SU-DHL-6 (cell line): ENCODE measurements around the gene VEGFA.

Experiments
- H2AFZ ChIP-seq: fragments of 200-600 bp; sonication (generic); 2 replicates; pipeline ENCODE4 v1.6.1; 2014; ENCODE audit warnings: low read depth, mild to moderate bottlenecking, moderate library complexity, mixed read lengths, antibody characterized with exemption, low read length; ENCODE audit not compliant: severe bottlenecking
- H3F3A ChIP-seq: fragments of 200-600 bp; shearing (Covaris generic); 2 replicates; pipeline ENCODE4 v1.6.0; 2016; ENCODE audit warnings: antibody characterized with exemption, mild to moderate bottlenecking; ENCODE audit not compliant: insufficient read depth
- H3K27ac ChIP-seq: fragments of 200-600 bp; sonication (generic); 2 replicates; pipeline ENCODE4 v1.5.1; 2016; ENCODE audit warnings: low read depth, mild to moderate bottlenecking, low read length, moderate library complexity, mixed read lengths
- H3K27me3 ChIP-seq: fragments of 200-600 bp; sonication (generic), shearing (Covaris generic); 2 replicates; pipeline ENCODE4 v1.6.0; 2014; ENCODE audit warnings: mild to moderate bottlenecking, low read length
- H3K36me3 ChIP-seq: fragments of 200-600 bp; sonication (generic); 2 replicates; pipeline ENCODE4 v1.6.1; 2014; ENCODE audit warnings: mild to moderate bottlenecking, low read length, mixed read lengths
- H3K4me2 ChIP-seq: fragments of 300-600, 200-600 bp; shearing (Covaris generic), sonication (generic); 2 replicates; pipeline ENCODE4 v1.6.0; 2014; ENCODE audit warnings: low read length, low read depth, mild to moderate bottlenecking; ENCODE audit not compliant: poor library complexity, severe bottlenecking
- H3K4me3 ChIP-seq: fragments of 200-600 bp; sonication (generic); 2 replicates; pipeline ENCODE4 v1.5.1; 2014; ENCODE audit warnings: antibody characterized with exemption, low read length, mild to moderate bottlenecking, mixed read lengths; ENCODE audit not compliant: insufficient read depth, poor library complexity, severe bottlenecking
- H3K79me2 ChIP-seq: fragments of 200-600 bp; sonication (generic); 2 replicates; pipeline ENCODE4 v1.6.1; 2014; ENCODE audit warnings: mild to moderate bottlenecking, low read length, moderate library complexity; ENCODE audit not compliant: insufficient read depth
- H3K9ac ChIP-seq: fragments of 200-600 bp; sonication (generic); 2 replicates; pipeline ENCODE4 v1.7.0; 2014; ENCODE audit warnings: mild to moderate bottlenecking, low read length
- H3K9me2 ChIP-seq: fragments of 200-600 bp; sonication (generic); replicated peaks from 2 replicates; pipeline ENCODE4 v1.6.1; 2014; ENCODE audit warnings: low read length; ENCODE audit not compliant: insufficient read depth
- H3K9me3 ChIP-seq: fragments of 200-600 bp; sonication (generic); 2 replicates; pipeline ENCODE4 v1.6.1; 2014; ENCODE audit warnings: low read length, mixed read lengths; ENCODE audit not compliant: insufficient read depth
- H4K20me1 ChIP-seq: fragments of 200-600 bp; sonication (generic); 2 replicates; pipeline ENCODE4 v1.6.1; 2014; ENCODE audit warnings: low read depth, mild to moderate bottlenecking, antibody characterized with exemption, low read length, moderate library complexity, mixed read lengths
- EZH2phosphoT487 ChIP-seq: fragments of 200-600 bp; sonication (generic), shearing (Covaris generic); conservative IDR thresholded peaks from 2 replicates; pipeline ENCODE4 v1.6.1; 2018; ENCODE audit warnings: mild to moderate bottlenecking, antibody characterized with exemption, low read length, moderate library complexity, mixed read lengths
- TF ChIP-seq, protein P1 (sequence below): fragments of 200-600 bp; sonication (generic); IDR thresholded peaks from one replicate; pipeline ENCODE4 v1.5.1; 2017; ENCODE audit warnings: antibody characterized with exemption, mild to moderate bottlenecking, low read length, moderate library complexity; ENCODE audit not compliant: insufficient read depth, poor library complexity, severe bottlenecking

VEGFA gene

DNA sequence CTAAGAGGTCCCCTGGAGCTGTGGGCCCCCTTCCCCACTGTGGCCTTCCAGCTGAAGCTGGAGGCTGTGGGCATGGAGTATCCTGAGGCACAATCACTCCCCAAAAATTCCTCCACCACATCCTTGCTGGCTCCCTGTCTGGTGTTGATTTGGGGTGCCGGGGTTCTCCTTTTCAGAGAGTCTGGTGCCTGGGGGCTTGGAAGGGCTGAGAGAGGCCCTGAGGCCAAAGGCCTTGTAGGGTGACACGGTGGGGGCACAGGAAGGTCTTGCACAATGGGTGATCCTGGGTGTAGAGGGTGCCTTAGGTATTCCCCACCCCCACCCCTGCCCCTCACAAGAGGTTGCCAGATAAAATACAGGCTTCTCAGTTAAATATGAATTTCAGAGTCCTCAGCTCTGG lies 33.2 kb upstream of the VEGFA start:
- Histone ChIP-seq H3K4me2 (no peak overlapping the region), H3K27me3 (no peaks in the 10 kb centered on the region), H3K27ac (no peak overlapping the region), H2AFZ (no peak overlapping the region), H3K79me2 (no peaks in the 10 kb centered on the region), H4K20me1 (no peaks in the 10 kb centered on the region), H3K36me3 (0 out of 2 replicates have a peak, but pooled peaks cover under 1% of the 10 kb centered on the region), H3K9me2 (no peaks in the 10 kb centered on the region), H3K4me3 (no peak overlapping the region), H3K9me3 (no peaks in the 10 kb centered on the region), H3F3A (0 out of 2 replicates have a peak, but pooled peaks cover 4% of the 10 kb centered on the region), H3K9ac (no peak overlapping the region)
- TF ChIP-seq, protein P1, sequence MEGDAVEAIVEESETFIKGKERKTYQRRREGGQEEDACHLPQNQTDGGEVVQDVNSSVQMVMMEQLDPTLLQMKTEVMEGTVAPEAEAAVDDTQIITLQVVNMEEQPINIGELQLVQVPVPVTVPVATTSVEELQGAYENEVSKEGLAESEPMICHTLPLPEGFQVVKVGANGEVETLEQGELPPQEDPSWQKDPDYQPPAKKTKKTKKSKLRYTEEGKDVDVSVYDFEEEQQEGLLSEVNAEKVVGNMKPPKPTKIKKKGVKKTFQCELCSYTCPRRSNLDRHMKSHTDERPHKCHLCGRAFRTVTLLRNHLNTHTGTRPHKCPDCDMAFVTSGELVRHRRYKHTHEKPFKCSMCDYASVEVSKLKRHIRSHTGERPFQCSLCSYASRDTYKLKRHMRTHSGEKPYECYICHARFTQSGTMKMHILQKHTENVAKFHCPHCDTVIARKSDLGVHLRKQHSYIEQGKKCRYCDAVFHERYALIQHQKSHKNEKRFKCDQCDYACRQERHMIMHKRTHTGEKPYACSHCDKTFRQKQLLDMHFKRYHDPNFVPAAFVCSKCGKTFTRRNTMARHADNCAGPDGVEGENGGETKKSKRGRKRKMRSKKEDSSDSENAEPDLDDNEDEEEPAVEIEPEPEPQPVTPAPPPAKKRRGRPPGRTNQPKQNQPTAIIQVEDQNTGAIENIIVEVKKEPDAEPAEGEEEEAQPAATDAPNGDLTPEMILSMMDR: no peak
- TF ChIP-seq EZH2phosphoT487: no peak

DNA sequence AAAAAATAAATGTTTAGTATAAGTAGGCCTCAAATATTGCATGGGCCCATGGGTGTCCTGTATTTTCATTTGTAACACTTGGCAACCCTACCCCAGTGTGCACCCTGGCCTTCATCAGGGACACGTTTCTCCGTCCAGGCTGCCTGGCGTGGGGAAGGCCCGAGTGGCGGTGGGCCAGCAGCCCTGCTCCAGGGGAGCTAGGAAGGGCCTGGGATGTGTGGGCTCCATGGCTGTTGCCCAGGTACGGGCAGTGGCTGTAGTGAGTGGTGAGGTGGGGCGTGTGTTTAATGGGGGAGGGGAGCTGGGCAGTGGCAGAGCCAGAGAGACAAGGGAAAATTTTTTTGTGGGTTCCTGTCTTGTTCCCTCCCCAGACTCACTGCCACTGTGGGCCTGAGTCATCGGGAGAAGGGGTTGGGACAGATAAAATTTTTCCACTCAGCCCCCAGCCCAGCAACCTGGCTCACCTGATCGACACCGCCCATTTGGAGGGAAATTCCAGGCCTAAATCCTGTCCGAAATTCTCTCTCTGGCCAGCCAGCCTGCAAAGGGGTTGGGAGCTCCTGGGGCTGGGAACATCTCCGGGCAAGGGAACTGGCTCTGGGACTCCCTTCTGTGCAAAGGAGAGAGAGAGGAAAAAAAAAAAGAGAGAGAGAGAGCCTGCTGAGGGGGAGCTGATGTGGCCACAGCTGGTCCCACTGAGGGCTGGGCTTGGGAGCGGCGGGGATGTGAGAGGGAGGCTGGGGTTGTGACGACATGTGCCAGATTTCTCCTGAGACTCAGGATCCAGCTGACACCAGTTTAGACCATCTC lies 32.5 kb upstream of the VEGFA start:
- no peak overlapping the region for H3K4me3 ChIP-seq
- TF ChIP-seq, protein P1: no peak
- no peak for TF ChIP-seq EZH2phosphoT487
- no peaks in the 10 kb centered on the region for H3K79me2 ChIP-seq
- no peaks in the 10 kb centered on the region for H3K36me3 ChIP-seq
- no peaks in the 10 kb centered on the region for H4K20me1 ChIP-seq
- H3K27ac ChIP-seq: no peak overlapping the region
- H3K9me2 ChIP-seq: no peaks in the 10 kb centered on the region
- 0 out of 2 replicates have a peak, but pooled peaks cover 4% of the 10 kb centered on the region for H3F3A ChIP-seq
- H3K9me3 ChIP-seq: no peaks in the 10 kb centered on the region
- H3K27me3 ChIP-seq: no peaks in the 10 kb centered on the region
- H2AFZ ChIP-seq: no peak overlapping the region
- no peak overlapping the region for H3K4me2 ChIP-seq
- no peak overlapping the region for H3K9ac ChIP-seq

DNA sequence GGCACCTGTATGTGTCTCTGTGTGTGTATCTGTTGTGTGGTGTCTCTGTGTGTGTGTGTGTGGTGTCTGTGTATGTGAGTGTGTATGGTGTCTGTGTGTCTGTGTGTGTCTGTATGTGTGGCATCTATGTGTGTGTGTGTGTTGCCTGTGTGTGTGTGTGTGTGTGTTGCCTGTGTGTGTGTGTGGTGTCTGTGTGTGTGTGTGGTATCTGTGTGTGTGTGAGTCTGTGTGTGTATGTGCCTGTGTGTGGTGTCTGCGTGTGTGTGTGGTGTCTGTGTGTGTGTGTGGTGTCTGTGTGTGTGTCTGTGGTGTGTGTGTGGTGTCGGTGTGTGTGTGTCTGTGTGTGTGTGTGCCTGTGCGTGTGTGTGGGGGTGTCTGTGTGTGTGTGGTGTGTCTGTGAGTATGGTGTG lies 31.7 kb upstream of the VEGFA start:
- Histone ChIP-seq H3K4me3 (no peak overlapping the region), H3K9ac (no peak overlapping the region), H3K27me3 (no peaks in the 10 kb centered on the region), H3K9me2 (no peaks in the 10 kb centered on the region), H3F3A (0 out of 2 replicates have a peak, but pooled peaks cover 4% of the 10 kb centered on the region), H3K36me3 (no peaks in the 10 kb centered on the region), H2AFZ (no peak overlapping the region), H3K27ac (no peak overlapping the region), H3K4me2 (no peak overlapping the region), H4K20me1 (no peaks in the 10 kb centered on the region), H3K9me3 (no peaks in the 10 kb centered on the region), H3K79me2 (no peaks in the 10 kb centered on the region)
- no peak for TF ChIP-seq EZH2phosphoT487
- TF ChIP-seq, protein P1: no peak
